Keratinocyte (primary cell): ENCODE results near the gene ANAPC2.

Source experiments
- EZH2 ChIP-seq: IDR thresholded peaks from one replicate; pipeline ENCODE4 v1.6.1; 2012; ENCODE audit warnings: inconsistent platforms, mild to moderate bottlenecking, low read length, moderate library complexity
- TF ChIP-seq, protein P1 (sequence below), 3 experiments: IDR thresholded peaks in 1 of 3; conservative IDR thresholded peaks in 1 of 3; optimal IDR thresholded peaks in 1 of 3; 2 replicates in 2 of 3; 3 replicates in 1 of 3; pipeline versions ENCODE3 to v1.5.1; 2011; ENCODE audit warnings: low read length in 3 of 3, mild to moderate bottlenecking in 3 of 3, moderate library complexity in 2 of 3, control low read depth in 1 of 3, inconsistent platforms in 1 of 3; ENCODE audit not compliant: insufficient read depth in 2 of 3; ENCODE audit errors: extremely low read depth in 1 of 3

DNA sequence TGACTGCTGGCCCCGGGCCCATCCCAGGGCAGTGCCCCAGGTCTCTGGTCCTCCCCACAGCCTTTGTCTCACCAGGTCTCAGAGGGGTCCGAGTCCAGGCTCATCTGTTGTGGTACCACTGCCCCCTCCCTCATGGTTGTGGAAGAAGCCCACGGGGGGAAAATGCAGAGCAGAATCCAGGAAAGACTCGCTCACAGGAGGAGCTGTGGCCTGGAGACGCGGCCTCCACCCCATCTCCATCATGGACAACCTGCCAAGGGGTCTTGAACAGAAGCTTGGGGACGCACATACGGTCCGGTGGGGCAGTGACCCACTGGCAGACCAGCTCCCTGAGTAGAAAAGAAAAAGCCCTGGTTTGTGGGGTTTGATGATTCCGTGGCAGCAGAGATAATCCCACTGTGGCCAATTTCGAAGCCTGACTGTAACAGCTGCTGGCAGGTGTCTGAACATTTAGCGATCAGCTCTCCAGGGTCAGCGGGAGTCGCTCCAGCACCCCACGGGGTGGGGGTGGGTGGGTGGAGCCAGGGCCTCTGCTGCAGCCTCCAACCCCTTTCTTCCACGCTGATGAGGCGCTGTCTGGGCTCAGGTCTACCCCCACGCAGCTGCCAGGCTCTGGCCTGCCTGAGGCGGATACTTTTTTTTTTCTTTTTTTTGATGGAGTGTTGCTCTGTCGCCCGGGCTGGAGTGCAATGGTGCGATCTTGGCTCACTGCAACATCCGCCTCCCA lies 51.3 kb downstream of the ANAPC2 start:
- TF ChIP-seq, protein P1, sequence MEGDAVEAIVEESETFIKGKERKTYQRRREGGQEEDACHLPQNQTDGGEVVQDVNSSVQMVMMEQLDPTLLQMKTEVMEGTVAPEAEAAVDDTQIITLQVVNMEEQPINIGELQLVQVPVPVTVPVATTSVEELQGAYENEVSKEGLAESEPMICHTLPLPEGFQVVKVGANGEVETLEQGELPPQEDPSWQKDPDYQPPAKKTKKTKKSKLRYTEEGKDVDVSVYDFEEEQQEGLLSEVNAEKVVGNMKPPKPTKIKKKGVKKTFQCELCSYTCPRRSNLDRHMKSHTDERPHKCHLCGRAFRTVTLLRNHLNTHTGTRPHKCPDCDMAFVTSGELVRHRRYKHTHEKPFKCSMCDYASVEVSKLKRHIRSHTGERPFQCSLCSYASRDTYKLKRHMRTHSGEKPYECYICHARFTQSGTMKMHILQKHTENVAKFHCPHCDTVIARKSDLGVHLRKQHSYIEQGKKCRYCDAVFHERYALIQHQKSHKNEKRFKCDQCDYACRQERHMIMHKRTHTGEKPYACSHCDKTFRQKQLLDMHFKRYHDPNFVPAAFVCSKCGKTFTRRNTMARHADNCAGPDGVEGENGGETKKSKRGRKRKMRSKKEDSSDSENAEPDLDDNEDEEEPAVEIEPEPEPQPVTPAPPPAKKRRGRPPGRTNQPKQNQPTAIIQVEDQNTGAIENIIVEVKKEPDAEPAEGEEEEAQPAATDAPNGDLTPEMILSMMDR (optimal IDR thresholded peaks at IDR 0.05 in 1 of 3, IDR thresholded peaks at IDR 0.05 in 1 of 3, conservative IDR thresholded peaks at IDR 0.05 in 1 of 3; ENCODE audit: extremely low read depth in 1 of 3, insufficient read depth in 2 of 3, low read length in 3 of 3), result no peak
- TF ChIP-seq EZH2, result no peak
